NT2/D1 (cell line): Measurements from ENCODE around the gene EEA1.

Experiments used
- SUZ12 ChIP-seq: IDR thresholded peaks from 2 replicates; pipeline ENCODE4 v1.6.1; 2011; ENCODE audit not compliant: insufficient read length, insufficient read depth; ENCODE audit errors: extremely low read depth
- YY1 ChIP-seq: IDR thresholded peaks from 2 replicates; pipeline ENCODE4 v1.6.1; 2011; ENCODE audit not compliant: insufficient read length, insufficient read depth
- ZNF274 ChIP-seq: IDR thresholded peaks from 2 replicates; pipeline ENCODE4 v1.6.1; 2011; ENCODE audit warnings: mild to moderate bottlenecking, low read depth, low read length

GRCh38 chr12:92775416-92775815 is 153.7 kb downstream of the EEA1 start:
- TF ChIP-seq YY1 = no peak
- no peak for TF ChIP-seq ZNF274
- no peak for TF ChIP-seq SUZ12
